Esophagus (tissue), 2 donors: ENCODE measurements around the gene CFAP54. TPM values are rescaled to one million over a fixed set of nuclear protein-coding genes. Genes with fewer than 3 reads are reported as not detected.

Source experiments
- H3K27ac ChIP-seq, 2 donors: one replicate each; pipeline ENCODE4 v1.5.1; 2013; ENCODE audit warnings: low read depth in 2 of 2, mild to moderate bottlenecking in 2 of 2, inconsistent platforms in 1 of 2, low read length in 1 of 2, moderate library complexity in 1 of 2
- H3K27me3 ChIP-seq, 2 donors: one replicate each; pipeline ENCODE4 v1.6.1; 2013; ENCODE audit warnings: low read length in 2 of 2, control low read depth in 1 of 2, mild to moderate bottlenecking in 1 of 2; ENCODE audit not compliant: insufficient read depth in 2 of 2, control insufficient read depth in 1 of 2
- H3K36me3 ChIP-seq, 2 donors: one replicate each; pipeline ENCODE4 v1.6.1; 2013; ENCODE audit warnings: low read length in 1 of 2; ENCODE audit not compliant: control insufficient read depth in 2 of 2, insufficient read depth in 2 of 2
- H3K4me1 ChIP-seq, 2 donors: one replicate each; pipeline ENCODE4 v1.6.1; 2013; ENCODE audit warnings: low read length in 1 of 2; ENCODE audit not compliant: control insufficient read depth in 2 of 2, insufficient read depth in 2 of 2
- H3K4me3 ChIP-seq, 2 donors: one replicate each; pipeline ENCODE4 v1.5.1; 2013; ENCODE audit warnings: low read length in 2 of 2, mild to moderate bottlenecking in 2 of 2, low read depth in 1 of 2, moderate library complexity in 1 of 2
- H3K9me3 ChIP-seq, 2 donors: one replicate each; pipeline ENCODE4 v1.6.1; 2013; ENCODE audit warnings: mild to moderate bottlenecking in 2 of 2, low read depth in 1 of 2, low read length in 1 of 2, moderate library complexity in 1 of 2; ENCODE audit not compliant: control insufficient read depth in 2 of 2, insufficient read depth in 1 of 2
- WGBS, 2 donors: extraction: QIAGEN DNeasy Blood & Tissue Kit; methylation state at CpG; one replicate each; pipeline ENCODE4 v1.1.7; 2013; 5-methylcytosine and 5-hydroxymethylcytosine counted together
- polyA plus RNA-seq, 2 donors: library from polyadenylated mRNA; stranded (reverse); fragments of 200-250 nt; gene quantifications; one replicate each; pipeline ENCODE4 v1.2.3, GENCODE V29; 2013
- donor health status: healthy with polysubstance abuse.
- donor health status: Bipolar disorder and iron deficiency.

CFAP54 gene
- polyA plus RNA-seq, 2 donors, result 0.06 to 0.08 TPM

GRCh38 chr12:96510306-96510764 lies 21.0 kb downstream of the CFAP54 start:
- H3K4me3 ChIP-seq, result no peak overlapping the region
- 56 to 63% methylated on average over 3 of the region's 3 CpGs for WGBS, 2 donors
- H3K36me3 ChIP-seq, result no peaks in the 10 kb centered on the region
- H3K4me1 ChIP-seq, result no peaks in the 10 kb centered on the region
- no peaks in the 10 kb centered on the region for H3K9me3 ChIP-seq
- H3K27me3 ChIP-seq, result no peaks in the 10 kb centered on the region
- H3K27ac ChIP-seq, result peak overlapping the region in 1 of 2 donors; percentile 8

DNA sequence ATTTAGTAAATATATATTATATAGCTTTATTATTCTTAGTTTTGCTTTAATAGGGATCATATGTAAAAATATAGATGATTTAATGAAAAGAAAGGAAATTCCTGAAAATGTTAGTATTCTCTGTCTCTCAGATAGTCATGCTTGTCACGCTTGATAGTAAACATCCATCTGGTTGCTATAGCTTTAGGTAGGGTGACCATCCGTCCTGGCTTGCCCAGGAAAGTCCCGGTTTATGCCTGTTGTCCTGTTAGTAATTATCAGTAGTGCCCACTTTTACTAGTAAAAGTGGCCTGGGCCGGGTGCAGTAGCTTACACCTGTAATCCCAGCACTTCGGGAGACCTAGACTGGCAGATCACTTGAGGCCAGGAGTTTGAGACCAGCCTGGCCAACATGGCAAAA lies 23.8 kb downstream of the CFAP54 start:
- H3K9me3 ChIP-seq, result no peaks in the 10 kb centered on the region
- H3K4me3 ChIP-seq, result no peak overlapping the region
- no peak overlapping the region for H3K27ac ChIP-seq
- no peaks in the 10 kb centered on the region for H3K27me3 ChIP-seq
- H3K36me3 ChIP-seq, result no peaks in the 10 kb centered on the region
- H3K4me1 ChIP-seq, result no peaks in the 10 kb centered on the region
- 76 to 80% methylated on average over 5 of the region's 5 CpGs for WGBS, 2 donors

DNA sequence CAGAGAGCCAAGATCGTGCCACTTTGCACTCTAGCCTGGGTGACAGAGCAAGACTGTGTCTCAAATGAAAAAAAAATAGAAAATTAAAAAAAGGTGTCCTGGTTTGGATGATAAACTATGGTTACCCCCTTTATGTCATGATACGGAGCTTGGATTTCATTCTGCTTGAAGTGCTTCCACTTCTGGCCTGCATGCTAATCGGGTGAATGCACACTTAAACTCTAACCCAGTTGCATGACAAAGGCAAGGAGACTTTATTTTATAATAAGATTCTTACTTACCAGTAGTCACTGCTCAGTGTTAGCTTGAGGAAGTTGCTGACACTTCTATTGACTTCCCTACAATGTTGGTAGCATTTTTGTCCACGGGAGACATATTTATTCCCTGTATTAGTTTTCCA lies 24.3 kb downstream of the CFAP54 start:
- WGBS, 2 donors, result 75 to 78% methylated on average over 4 of the region's 4 CpGs
- Histone ChIP-seq H3K9me3 (no peaks in the 10 kb centered on the region), H3K36me3 (no peaks in the 10 kb centered on the region), H3K27ac (no peak overlapping the region), H3K4me1 (no peaks in the 10 kb centered on the region), H3K27me3 (no peaks in the 10 kb centered on the region), H3K4me3 (no peak overlapping the region)

DNA sequence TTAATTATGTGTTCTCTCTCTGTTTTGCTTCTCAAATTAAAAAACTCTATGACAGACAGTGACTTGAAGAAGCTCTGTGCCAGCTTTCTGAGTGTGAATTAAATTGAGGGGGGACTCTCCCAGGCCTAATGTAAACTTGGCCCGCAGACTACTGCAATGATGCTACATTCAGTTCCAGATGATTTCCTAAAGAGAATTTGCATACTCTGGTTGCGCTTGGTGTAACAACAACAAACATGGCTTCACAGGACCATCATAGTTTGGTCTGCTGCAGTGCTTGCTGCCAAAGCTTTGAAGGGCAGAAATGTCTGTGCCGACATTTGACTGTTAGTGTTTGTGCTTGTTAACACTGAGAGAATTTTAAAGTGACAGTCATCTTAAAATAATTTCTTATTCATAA lies 25.0 kb downstream of the CFAP54 start:
- no peaks in the 10 kb centered on the region for H3K9me3 ChIP-seq
- H3K4me3 ChIP-seq, result no peak overlapping the region
- H3K27ac ChIP-seq, result no peak overlapping the region
- no peaks in the 10 kb centered on the region for H3K4me1 ChIP-seq
- WGBS, 2 donors, result 36 to 39% methylated on average over 3 of the region's 3 CpGs
- no peaks in the 10 kb centered on the region for H3K27me3 ChIP-seq
- H3K36me3 ChIP-seq, result no peaks in the 10 kb centered on the region

- H3K36me3 ChIP-seq, result no peaks in the 10 kb centered on the region
- WGBS, 2 donors, result 27 to 31% methylated on average over 8 of the region's 8 CpGs
- no peaks in the 10 kb centered on the region for H3K9me3 ChIP-seq
- H3K27ac ChIP-seq, result no peak overlapping the region
- H3K27me3 ChIP-seq, result no peaks in the 10 kb centered on the region
- no peaks in the 10 kb centered on the region for H3K4me1 ChIP-seq
- H3K4me3 ChIP-seq, result no peak overlapping the region
Observed at GRCh38 chr12:96516472-96517430, 27.4 kb downstream of the CFAP54 start.

DNA sequence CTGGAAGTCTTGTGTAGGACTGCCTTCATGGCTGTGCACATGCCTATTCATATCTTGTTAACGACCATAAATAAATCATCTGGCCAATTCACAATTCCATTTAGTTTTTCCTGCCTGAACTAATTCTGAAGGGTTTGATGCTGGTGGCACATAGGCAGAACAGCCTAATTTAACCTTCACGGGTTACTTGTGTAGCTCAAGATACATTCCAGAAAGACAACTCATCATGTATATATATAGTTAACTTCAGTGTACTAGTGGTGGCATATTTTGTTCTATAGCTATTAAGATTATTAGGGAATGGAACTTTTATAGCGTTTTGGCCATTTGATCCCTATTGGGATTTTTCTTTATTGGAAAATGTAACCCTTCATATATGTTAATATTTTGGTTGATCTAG lies 31.4 kb downstream of the CFAP54 start:
- H3K36me3 ChIP-seq, result no peaks in the 10 kb centered on the region
- H3K4me1 ChIP-seq, result no peaks in the 10 kb centered on the region
- no peak overlapping the region for H3K4me3 ChIP-seq
- H3K27ac ChIP-seq, result no peak overlapping the region
- WGBS, 2 donors, result 74% methylated on average over 3 of the region's 3 CpGs
- no peaks in the 10 kb centered on the region for H3K27me3 ChIP-seq
- H3K9me3 ChIP-seq, result no peaks in the 10 kb centered on the region

GRCh38 chr12:96521895-96522682 lies 32.7 kb downstream of the CFAP54 start:
- H3K27ac ChIP-seq, result no peak overlapping the region
- WGBS, 2 donors, result 92 to 94% methylated on average over 7 of the region's 7 CpGs
- H3K4me1 ChIP-seq, result no peaks in the 10 kb centered on the region
- H3K9me3 ChIP-seq, result no peaks in the 10 kb centered on the region
- no peaks in the 10 kb centered on the region for H3K27me3 ChIP-seq
- H3K36me3 ChIP-seq, result no peaks in the 10 kb centered on the region
- H3K4me3 ChIP-seq, result no peak overlapping the region

- no peaks in the 10 kb centered on the region for H3K4me1 ChIP-seq
- no peaks in the 10 kb centered on the region for H3K36me3 ChIP-seq
- H3K27me3 ChIP-seq, result no peaks in the 10 kb centered on the region
- H3K9me3 ChIP-seq, result no peaks in the 10 kb centered on the region
- 67 to 73% methylated on average over 3 of the region's 3 CpGs for WGBS, 2 donors
- no peak overlapping the region for H3K4me3 ChIP-seq
- no peak overlapping the region for H3K27ac ChIP-seq
Observed at GRCh38 chr12:96522690-96523089, 33.3 kb downstream of the CFAP54 start.

- no peaks in the 10 kb centered on the region for H3K4me1 ChIP-seq
- H3K36me3 ChIP-seq, result no peaks in the 10 kb centered on the region
- no peak overlapping the region for H3K27ac ChIP-seq
- no peak overlapping the region for H3K4me3 ChIP-seq
- 47 to 53% methylated on average over 1 of the region's 1 CpG for WGBS, 2 donors
- H3K27me3 ChIP-seq, result no peaks in the 10 kb centered on the region
- no peaks in the 10 kb centered on the region for H3K9me3 ChIP-seq
Observed at GRCh38 chr12:96526110-96526509, 36.7 kb downstream of the CFAP54 start.
